NB4 (cell line): ENCODE results near the gene POU3F4.

Experiments used
- MYC ChIP-seq: IDR thresholded peaks from 2 replicates; pipeline ENCODE4 v1.6.1; 2011; ENCODE audit warnings: low read depth, low read length
- POLR2A ChIP-seq: IDR thresholded peaks from 2 replicates; pipeline ENCODE4 v1.6.1; 2011; ENCODE audit warnings: mild to moderate bottlenecking; ENCODE audit not compliant: insufficient read length; ENCODE audit errors: extremely low read depth
- TF ChIP-seq, protein P1 (sequence below): IDR thresholded peaks from one replicate; pipeline ENCODE4 v1.5.1; 2012; ENCODE audit warnings: low read depth, low read length
- TF ChIP-seq, protein P2 (sequence below): IDR thresholded peaks from 2 replicates; pipeline ENCODE4 v1.6.1; 2011; ENCODE audit warnings: low read depth, low read length

DNA sequence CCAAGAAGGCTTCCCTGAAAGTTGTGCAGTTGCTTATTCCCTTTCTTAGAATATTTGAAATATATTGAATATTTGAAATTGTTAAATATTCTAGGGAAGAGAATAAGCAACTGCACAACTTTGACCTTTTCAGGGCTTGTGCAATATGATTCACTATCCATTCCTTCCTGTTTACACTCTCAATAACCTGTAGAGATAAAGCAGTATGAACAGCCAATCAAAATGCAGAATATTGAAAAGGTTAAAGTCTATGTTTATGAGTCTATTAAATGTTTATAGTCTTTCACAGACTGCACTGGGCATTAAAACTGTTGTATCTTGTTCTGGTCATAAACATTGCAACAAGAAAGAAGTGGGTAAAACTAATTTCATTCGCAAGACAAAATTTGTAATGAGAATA is 13.8 kb downstream of the POU3F4 start:
- TF ChIP-seq POLR2A (no peak), MYC (no peak)
- TF ChIP-seq, protein P1, sequence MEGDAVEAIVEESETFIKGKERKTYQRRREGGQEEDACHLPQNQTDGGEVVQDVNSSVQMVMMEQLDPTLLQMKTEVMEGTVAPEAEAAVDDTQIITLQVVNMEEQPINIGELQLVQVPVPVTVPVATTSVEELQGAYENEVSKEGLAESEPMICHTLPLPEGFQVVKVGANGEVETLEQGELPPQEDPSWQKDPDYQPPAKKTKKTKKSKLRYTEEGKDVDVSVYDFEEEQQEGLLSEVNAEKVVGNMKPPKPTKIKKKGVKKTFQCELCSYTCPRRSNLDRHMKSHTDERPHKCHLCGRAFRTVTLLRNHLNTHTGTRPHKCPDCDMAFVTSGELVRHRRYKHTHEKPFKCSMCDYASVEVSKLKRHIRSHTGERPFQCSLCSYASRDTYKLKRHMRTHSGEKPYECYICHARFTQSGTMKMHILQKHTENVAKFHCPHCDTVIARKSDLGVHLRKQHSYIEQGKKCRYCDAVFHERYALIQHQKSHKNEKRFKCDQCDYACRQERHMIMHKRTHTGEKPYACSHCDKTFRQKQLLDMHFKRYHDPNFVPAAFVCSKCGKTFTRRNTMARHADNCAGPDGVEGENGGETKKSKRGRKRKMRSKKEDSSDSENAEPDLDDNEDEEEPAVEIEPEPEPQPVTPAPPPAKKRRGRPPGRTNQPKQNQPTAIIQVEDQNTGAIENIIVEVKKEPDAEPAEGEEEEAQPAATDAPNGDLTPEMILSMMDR = no peak
- TF ChIP-seq, protein P2, sequence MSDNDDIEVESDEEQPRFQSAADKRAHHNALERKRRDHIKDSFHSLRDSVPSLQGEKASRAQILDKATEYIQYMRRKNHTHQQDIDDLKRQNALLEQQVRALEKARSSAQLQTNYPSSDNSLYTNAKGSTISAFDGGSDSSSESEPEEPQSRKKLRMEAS = no peak
